ENCODE measurements around the gene PLCH2.

The PLCH2 gene

GRCh38 chr1:2462819-2463218 lies 13.3 kb upstream of the PLCH2 start:
- DNase-seq (ENCODE audit: low read depth), result no peak

DNA sequence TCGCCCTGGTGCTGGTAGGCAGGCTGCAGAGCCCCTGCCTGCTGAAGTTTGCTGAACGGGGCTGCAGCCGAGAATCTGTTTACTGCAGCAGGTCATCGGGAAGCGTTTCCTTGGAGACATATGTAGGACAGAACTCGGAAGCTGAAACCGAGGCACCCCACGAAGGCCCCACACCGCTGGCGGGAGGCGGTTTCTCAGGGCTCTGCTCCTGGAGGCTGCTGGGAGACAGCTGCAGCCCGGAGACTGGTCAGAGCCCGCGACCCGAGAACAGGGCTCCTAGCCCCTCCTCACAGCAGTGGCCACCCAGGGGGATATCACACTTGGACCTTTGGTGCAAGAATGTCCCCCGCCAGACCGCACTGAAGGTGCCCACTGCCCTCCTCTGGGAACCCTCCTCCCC lies 12.7 kb upstream of the PLCH2 start:
- DNase-seq (ENCODE audit: low read depth), result no peak

GRCh38 chr1:2465371-2466269 lies 10.5 kb upstream of the PLCH2 start:
- DNase-seq (ENCODE audit: low read depth), result no peak

DNA sequence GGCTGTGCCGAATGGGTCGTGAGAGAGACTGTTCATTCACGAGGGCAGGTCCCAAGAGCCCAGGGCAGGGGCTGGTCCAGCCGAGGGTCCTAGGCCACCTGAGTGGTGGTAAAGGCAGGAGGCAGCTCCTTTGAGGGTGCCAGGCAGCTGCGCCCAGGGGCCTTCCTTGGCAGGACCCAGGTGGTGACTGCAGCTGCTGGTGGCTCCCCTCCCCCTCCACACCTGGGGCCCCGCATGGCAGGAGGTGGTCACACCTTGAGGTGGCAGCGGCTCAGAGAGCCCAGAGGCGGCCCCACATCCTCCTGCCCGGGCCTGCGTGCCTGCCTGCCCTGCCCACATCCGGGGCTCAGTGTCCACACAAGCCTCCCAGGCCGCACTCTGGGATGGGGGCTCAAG lies 9.8 kb upstream of the PLCH2 start:
- no peak for DNase-seq (ENCODE audit: low read depth)

GRCh38 chr1:2466958-2467554 lies 9.0 kb upstream of the PLCH2 start:
- no peak for DNase-seq (ENCODE audit: low read depth)

GRCh38 chr1:2468041-2468472 lies 8.0 kb upstream of the PLCH2 start:
- DNase-seq (ENCODE audit: low read depth), result peak; percentile 7

DNA sequence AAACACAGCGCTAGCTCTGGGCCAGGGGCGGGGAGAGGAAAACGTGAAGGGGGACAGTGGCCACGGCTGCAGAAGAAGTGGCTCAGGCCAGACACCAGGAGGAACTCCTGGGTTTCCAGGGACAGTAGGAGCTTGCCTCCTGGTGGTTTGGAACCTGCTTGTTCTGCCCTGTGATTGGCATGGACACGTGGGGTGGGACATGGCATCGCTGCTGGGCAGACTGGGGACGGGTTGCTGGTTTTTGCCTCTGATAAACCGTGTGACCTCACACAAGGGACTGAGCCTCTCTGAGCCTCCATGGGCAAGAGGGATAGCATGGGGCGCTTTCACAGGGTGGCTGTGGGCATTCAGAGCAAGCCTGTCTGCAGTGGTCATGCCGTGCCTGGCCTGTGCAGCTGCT lies 7.5 kb upstream of the PLCH2 start:
- DNase-seq (ENCODE audit: low read depth), result no peak

GRCh38 chr1:2469103-2469940 lies 6.8 kb upstream of the PLCH2 start:
- no peak for DNase-seq (ENCODE audit: low read depth)

- no peak for DNase-seq (ENCODE audit: low read depth)
These were observed 5.6 kb upstream of the PLCH2 start for GRCh38 chr1:2470290-2471158.

GRCh38 chr1:2471159-2471471 lies 5.0 kb upstream of the PLCH2 start:
- DNase-seq (ENCODE audit: low read depth), result no peak

DNA sequence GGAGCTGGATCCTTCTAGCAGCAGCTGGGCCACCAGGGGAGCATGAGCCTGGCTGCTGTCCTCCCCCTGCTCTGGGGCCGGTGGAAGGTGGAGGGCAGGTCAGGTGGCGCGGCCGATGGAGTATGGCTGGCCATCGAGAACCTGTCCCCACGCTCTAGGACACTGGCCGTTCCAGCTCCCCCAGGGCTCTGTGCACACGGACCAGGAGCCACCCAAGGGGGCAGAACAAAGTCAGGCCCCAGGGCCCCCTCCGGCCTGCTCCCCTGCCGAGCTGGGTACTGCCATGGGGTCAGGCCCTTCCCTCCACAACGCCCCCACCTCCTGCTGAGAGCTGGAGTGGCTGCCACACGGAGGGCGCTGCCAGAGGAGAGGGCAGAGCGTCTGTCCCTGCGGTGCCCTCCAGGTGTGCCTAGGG lies 4.5 kb upstream of the PLCH2 start:
- no peak for DNase-seq (ENCODE audit: low read depth)

DNA sequence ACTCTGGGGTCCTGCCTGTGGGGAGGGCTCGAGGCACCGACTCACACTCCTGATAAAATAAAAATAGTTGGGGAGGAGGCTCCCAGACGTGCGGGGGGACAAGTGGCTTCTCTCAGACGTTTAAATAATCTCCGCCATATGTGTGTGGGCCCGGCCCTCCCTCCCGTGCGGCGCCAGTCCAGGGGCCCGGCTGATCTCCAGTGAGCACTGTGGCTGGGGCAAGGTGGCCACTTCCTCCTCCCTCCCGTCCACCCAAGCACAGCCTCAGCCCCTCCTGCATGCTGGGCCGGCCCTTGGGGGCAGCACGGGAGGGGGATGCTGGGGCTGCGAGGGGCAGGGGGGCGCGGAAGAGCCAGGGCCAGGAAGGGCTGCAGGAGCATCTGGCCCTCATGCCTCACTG lies 4.0 kb upstream of the PLCH2 start:
- DNase-seq (ENCODE audit: low read depth), result no peak

DNA sequence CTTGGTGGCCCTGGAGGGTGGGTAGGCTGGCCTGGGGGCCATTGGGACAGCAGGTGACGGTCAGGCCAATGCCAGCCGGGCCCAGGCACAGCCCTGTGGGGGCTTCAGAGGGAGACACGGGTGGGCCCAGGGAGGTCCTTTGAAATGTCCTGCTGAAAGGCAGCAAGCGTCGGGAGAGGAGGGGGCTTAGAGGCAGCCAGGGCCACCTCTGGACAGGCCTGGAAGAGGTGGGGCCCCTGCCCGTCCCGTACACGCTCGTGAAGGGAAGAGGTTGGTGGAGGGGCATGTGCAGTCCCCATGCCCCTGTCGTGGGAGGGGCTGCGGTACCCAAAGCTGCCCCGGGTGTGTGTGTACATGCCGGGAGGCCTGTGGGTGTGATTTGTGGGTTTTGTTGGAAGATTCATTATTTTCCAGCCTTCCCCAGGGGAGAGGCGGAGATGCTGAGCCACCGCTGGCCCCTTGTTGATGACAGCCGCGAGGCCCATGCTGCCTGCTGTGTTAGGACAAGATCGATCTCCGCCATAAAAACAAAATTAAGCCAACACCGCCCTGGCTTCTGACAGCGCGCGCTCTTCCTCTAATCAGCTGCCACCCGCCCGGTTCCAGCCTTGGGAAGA lies 3.4 kb upstream of the PLCH2 start:
- DNase-seq (ENCODE audit: low read depth), result no peak

DNA sequence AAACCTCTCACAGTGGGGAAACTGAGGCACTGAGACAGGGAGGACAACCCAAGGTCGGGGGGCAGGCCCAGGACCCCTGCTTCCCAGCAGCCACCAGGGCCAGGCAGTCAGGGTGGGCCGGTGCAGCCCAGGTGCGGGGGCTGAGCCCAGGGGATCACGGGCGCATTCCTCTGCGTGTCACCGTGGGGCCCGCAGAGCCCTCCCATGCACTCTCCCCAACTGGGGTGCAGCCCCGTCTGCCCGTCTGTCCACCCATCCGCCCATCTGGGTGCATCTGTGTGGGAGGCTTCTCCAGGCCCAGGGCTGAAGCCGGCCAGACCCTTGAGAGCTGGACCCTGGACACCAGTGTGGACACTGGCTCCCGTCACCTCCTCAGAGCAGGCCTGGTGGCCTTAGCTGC lies 2.9 kb upstream of the PLCH2 start:
- no peak for DNase-seq (ENCODE audit: low read depth)

GRCh38 chr1:2474104-2474844 lies 1.8 kb upstream of the PLCH2 start:
- DNase-seq (ENCODE audit: low read depth), result no peak

DNA sequence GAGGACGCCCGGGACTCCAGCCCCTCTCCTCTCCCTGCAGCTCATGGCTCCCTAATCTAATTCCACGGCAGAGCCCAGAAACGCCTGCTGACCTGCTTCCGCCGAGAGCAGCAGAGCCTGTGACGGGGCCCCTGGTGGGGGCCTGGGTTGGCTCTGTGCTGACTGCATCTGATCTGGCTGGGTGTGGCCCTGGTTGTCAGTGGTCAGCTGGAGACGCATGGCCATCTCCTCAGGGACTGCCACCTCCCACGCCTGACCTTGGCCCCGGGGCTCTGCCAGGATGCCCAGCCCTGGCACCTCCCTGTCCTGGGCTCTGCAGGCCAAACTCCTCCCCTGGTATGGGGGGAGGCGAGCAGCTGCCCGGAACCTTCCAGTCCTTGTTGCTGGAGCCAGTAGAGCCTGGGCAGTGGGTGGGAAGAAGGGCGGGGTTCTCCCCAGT lies 1.1 kb upstream of the PLCH2 start:
- DNase-seq (ENCODE audit: low read depth), result no peak

- DNase-seq (ENCODE audit: low read depth), result no peak
These were observed 518 bp upstream of the PLCH2 start for GRCh38 chr1:2475571-2475970.

DNA sequence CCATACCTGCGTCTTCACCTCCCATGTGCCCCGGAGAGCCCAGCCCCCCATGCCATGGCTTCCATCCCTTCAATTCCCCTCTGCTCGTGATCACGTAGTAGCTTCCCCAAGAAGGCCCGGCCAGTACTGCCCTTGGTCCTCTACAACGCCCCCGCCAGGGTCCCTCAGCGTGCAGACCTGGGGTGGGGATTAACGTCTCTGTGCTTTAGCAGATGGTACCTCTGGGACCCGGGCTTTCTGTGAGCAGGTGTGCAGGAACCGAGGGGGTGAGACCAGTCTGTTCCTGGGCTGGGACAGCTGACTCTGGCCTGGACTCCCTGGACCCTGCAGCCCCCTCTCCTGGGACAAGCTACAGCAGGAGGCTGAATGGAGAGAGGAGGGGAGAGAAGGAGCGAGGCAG lies 1.2 kb downstream of the PLCH2 start:
- DNase-seq (ENCODE audit: low read depth), result no peak

GRCh38 chr1:2477791-2478499 lies 1.9 kb downstream of the PLCH2 start:
- no peak for DNase-seq (ENCODE audit: low read depth)

GRCh38 chr1:2479186-2479585 lies 3.1 kb downstream of the PLCH2 start:
- DNase-seq (ENCODE audit: low read depth), result no peak

Measured in activated T-helper 1 cell treated with Interleukin-2 at 50 U/mL for 16 hours (primary cell).